Kidney (tissue), 14 donors: Measurements from ENCODE around the gene ADCY10. TPM values are rescaled to one million over a fixed set of nuclear protein-coding genes. Genes with fewer than 3 reads are reported as not detected.
A peak's percentile ranks its signal among the peaks of the same experiment; 100 is the strongest.

Experiments used
- DNase-seq, 5 donors: peaks; one replicate each; pipeline ENCODE4 v3.0.0-alpha.2; 2013 to 2020
- FAIRE-seq: peaks from 2 replicates; lab custom pipeline; 2012; peaks lifted over from hg19 to GRCh38; lab: Jason Lieb, UNC
- H3K27ac ChIP-seq, 2 donors: one replicate each; pipeline ENCODE4 v1.7.0; 2013; ENCODE audit warnings: low read depth in 2 of 2, low read length in 2 of 2, inconsistent platforms in 1 of 2
- H3K27me3 ChIP-seq: one replicate; pipeline ENCODE4 v1.7.1; 2013; ENCODE audit warnings: low read length, inconsistent platforms; ENCODE audit not compliant: control insufficient read depth, insufficient read depth
- H3K36me3 ChIP-seq, 3 donors: one replicate each; pipeline versions ENCODE4 v1.7.0 to v1.7.1; 2013; ENCODE audit warnings: low read length in 3 of 3, control low read depth in 1 of 3, inconsistent platforms in 1 of 3; ENCODE audit not compliant: insufficient read depth in 3 of 3, control insufficient read depth in 2 of 3
- H3K4me1 ChIP-seq, 3 donors: one replicate each; pipeline versions ENCODE4 v1.7.0 to v1.7.1; 2013; ENCODE audit warnings: low read length in 3 of 3, inconsistent platforms in 1 of 3, low read depth in 1 of 3; ENCODE audit not compliant: control insufficient read depth in 2 of 3, insufficient read depth in 2 of 3
- H3K4me3 ChIP-seq, 3 donors: one replicate each; pipeline versions ENCODE4 v1.7.0 to v1.8.1; 2013; ENCODE audit warnings: low read length in 3 of 3, control low read depth in 1 of 3, inconsistent platforms in 1 of 3
- H3K9ac ChIP-seq, 3 donors: one replicate each; pipeline versions ENCODE4 v1.7.0 to v1.7.1; 2013; ENCODE audit warnings: low read length in 3 of 3, control low read depth in 1 of 3, inconsistent platforms in 1 of 3
- H3K9me3 ChIP-seq, 3 donors: one replicate each; pipeline versions ENCODE4 v1.7.0 to v1.7.1; 2013; ENCODE audit warnings: low read length in 3 of 3, control low read depth in 1 of 3, inconsistent platforms in 1 of 3; ENCODE audit not compliant: control insufficient read depth in 2 of 3, insufficient read depth in 1 of 3
- CTCF ChIP-seq: IDR thresholded peaks from 3 replicates; pipeline ENCODE4 v1.5.1; 2012; ENCODE audit warnings: mild to moderate bottlenecking, moderate library complexity, borderline replicate concordance; ENCODE audit not compliant: insufficient read depth; ENCODE audit errors: extremely low read depth
- intact Hi-C: fragments of 100-400 bp; cut with DNase I; formaldehyde crosslinking; loops from one replicate; pipeline ENCODE4 v1.11.1; 2022
- polyA plus RNA-seq: library from polyadenylated mRNA; stranded (reverse); fragments of 350-450 nt; fragmentation: Illumina TruSeq; extraction: RNeasy Lipid Tissue Mini Kit (QIAGEN cat#74804); gene quantifications from one replicate; pipeline ENCODE4 v1.2.3, GENCODE V29; 2014; ENCODE audit warnings: low read depth, low replicate concordance; ENCODE audit not compliant: insufficient read depth
- total RNA-seq: library from RNA; stranded (reverse); fragmentation: NEBNext Ultra II Directional; extraction: Animal tissue kit (Norgen Biotek cat#: 25700); gene quantifications from one replicate; pipeline ENCODE4 v1.2.1, GENCODE V29; 2021
- donor health status: control.
- donor health status: control.
- donor health status: control.
- donor health status: control.
- donor health status: control.
- donor health status: DM: yes; HTN: yes; CAD: no.
- donor health status: Normal renal cell carcinoma (clear cell type).

ADCY10 gene
- total and polyA plus RNA-seq, 2 donors from 2014 or later, result 0.22 to 0.28 TPM

GRCh38 chr1:167854184-167854583 is 59.8 kb downstream of the ADCY10 start:
- DNase-seq (no peak), FAIRE-seq (no peak)
- H3K36me3 ChIP-seq, result no peaks in the 10 kb centered on the region
- H3K4me3 ChIP-seq, result no peak overlapping the region
- no peaks in the 10 kb centered on the region for H3K9me3 ChIP-seq
- no peaks in the 10 kb centered on the region for H3K4me1 ChIP-seq
- TF ChIP-seq CTCF, result no peak
- H3K9ac ChIP-seq, result no peak overlapping the region
- intact Hi-C loops, result no loop called here
- H3K27ac ChIP-seq, result no peak overlapping the region
- no peaks in the 10 kb centered on the region for H3K27me3 ChIP-seq

GRCh38 chr1:167849666-167850065 is 64.3 kb downstream of the ADCY10 start:
- Histone ChIP-seq H3K36me3 (no peaks in the 10 kb centered on the region), H3K27ac (no peak overlapping the region), H3K27me3 (no peaks in the 10 kb centered on the region), H3K9ac (no peak overlapping the region), H3K9me3 (no peaks in the 10 kb centered on the region), H3K4me1 (no peaks in the 10 kb centered on the region), H3K4me3 (no peak overlapping the region)
- no peak for TF ChIP-seq CTCF
- FAIRE-seq (no peak), DNase-seq (peak in 4 of 5 donors; percentile 30 to 59 (median 38))
- intact Hi-C loops, result no loop called here

- no peaks in the 10 kb centered on the region for H3K9me3 ChIP-seq
- H3K4me1 ChIP-seq, result no peaks in the 10 kb centered on the region
- no peak overlapping the region for H3K4me3 ChIP-seq
- H3K27ac ChIP-seq, result no peak overlapping the region
- intact Hi-C loops, result no loop called here
- FAIRE-seq (no peak), DNase-seq (no peak)
- no peaks in the 10 kb centered on the region for H3K27me3 ChIP-seq
- H3K9ac ChIP-seq, result no peak overlapping the region
- no peaks in the 10 kb centered on the region for H3K36me3 ChIP-seq
- TF ChIP-seq CTCF, result no peak
Observed at GRCh38 chr1:167842872-167843271, 71.1 kb downstream of the ADCY10 start.

GRCh38 chr1:167841530-167841929 is 72.4 kb downstream of the ADCY10 start:
- H3K9me3 ChIP-seq, result no peaks in the 10 kb centered on the region
- no peak overlapping the region for H3K27ac ChIP-seq
- TF ChIP-seq CTCF, result no peak
- no peak overlapping the region for H3K9ac ChIP-seq
- H3K36me3 ChIP-seq, result no peaks in the 10 kb centered on the region
- no peaks in the 10 kb centered on the region for H3K4me1 ChIP-seq
- DNase-seq, result no peak
- no peak overlapping the region for H3K4me3 ChIP-seq
- H3K27me3 ChIP-seq, result no peaks in the 10 kb centered on the region
- intact Hi-C loops, result no loop called here
- no peak for FAIRE-seq
